OCI-LY3 (cell line): ENCODE data around the gene SMCHD1.

Experiments
- H2AFZ ChIP-seq: fragments of 200-600, 300-600 bp; shearing (Covaris generic); 2 replicates; pipeline ENCODE4 v1.6.0; 2014; ENCODE audit warnings: antibody characterized with exemption, low read depth, low read length
- H3K27ac ChIP-seq: fragments of 200-600, 300-600 bp; sonication (generic); 2 replicates; pipeline ENCODE4 v1.5.1; 2014; ENCODE audit warnings: mild to moderate bottlenecking, low read length, moderate library complexity, mixed read lengths
- H3K27me3 ChIP-seq: fragments of 200-600, 300-600 bp; sonication (generic); 2 replicates; pipeline ENCODE4 v1.6.1; 2014; ENCODE audit warnings: low read depth, low read length, mixed read lengths
- H3K36me3 ChIP-seq: fragments of 200-600, 300-600 bp; sonication (generic); replicated peaks from 2 replicates; pipeline ENCODE3; 2014; ENCODE audit warnings: low read depth, low read length, mixed read lengths
- H3K4me1 ChIP-seq: fragments of 300-600, 200-600 bp; sonication (generic); 2 replicates; pipeline ENCODE4 v1.6.1; 2014; ENCODE audit warnings: low read length, mixed read lengths
- H3K4me2 ChIP-seq: fragments of 200-600, 300-600 bp; sonication (generic); 2 replicates; pipeline ENCODE4 v1.6.1; 2014; ENCODE audit warnings: low read length, mixed read lengths
- H3K4me3 ChIP-seq: fragments of 300-600, 200-600 bp; sonication (generic); 2 replicates; pipeline ENCODE4 v1.5.1; 2014; ENCODE audit warnings: antibody characterized with exemption, mild to moderate bottlenecking, low read length, moderate library complexity
- H3K79me2 ChIP-seq: fragments of 300-600, 200-600 bp; shearing (Covaris generic); 2 replicates; pipeline ENCODE4 v1.6.1; 2014; ENCODE audit warnings: mild to moderate bottlenecking, low read length, mixed read lengths
- H3K9ac ChIP-seq: fragments of 300-600, 200-600 bp; shearing (Covaris generic); 2 replicates; pipeline ENCODE4 v1.6.0; 2014; ENCODE audit warnings: mild to moderate bottlenecking, low read length, moderate library complexity
- H3K9me3 ChIP-seq: fragments of 200-600, 300-600 bp; shearing (Covaris generic); 2 replicates; pipeline ENCODE4 v1.6.1; 2014; ENCODE audit warnings: low read length, mixed read lengths; ENCODE audit not compliant: insufficient read depth
- H4K20me1 ChIP-seq: fragments of 200-600, 300-600 bp; sonication (generic); 2 replicates; pipeline ENCODE4 v1.6.1; 2016; ENCODE audit warnings: low read length, mixed read lengths; ENCODE audit not compliant: insufficient read depth
- EZH2phosphoT487 ChIP-seq: fragments of 200-600 bp; shearing (Covaris generic); IDR thresholded peaks from 2 replicates; pipeline ENCODE4 v1.6.1; 2018; ENCODE audit warnings: antibody characterized with exemption, mixed run types, low read depth
- TF ChIP-seq, protein P1 (sequence below): fragments of 200-600, 300-600 bp; sonication (generic); IDR thresholded peaks from 2 replicates; pipeline ENCODE4 v1.5.1; 2014; ENCODE audit warnings: antibody characterized with exemption, low read length, low read depth

SMCHD1 gene

DNA sequence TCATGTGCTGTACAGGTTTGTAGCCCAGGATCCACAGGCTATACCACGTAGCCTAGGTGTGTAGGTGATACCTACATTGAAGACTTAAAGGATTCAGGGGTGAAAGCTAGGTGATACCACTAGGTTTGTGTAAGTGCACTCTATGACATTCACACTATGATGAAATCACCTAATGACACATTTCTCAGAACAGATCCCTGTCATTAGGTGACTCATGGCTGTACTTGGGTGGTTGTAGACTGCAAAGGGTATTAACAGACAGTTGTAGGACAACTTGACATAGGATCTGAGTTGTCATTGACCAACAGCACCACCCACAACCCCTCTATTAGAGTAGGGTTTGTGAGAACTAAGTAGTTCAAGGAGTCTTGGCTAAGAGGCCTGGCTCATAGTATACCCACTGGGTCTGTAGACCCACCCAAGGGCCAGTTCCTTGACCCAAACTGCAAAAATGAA lies 27.7 kb upstream of the SMCHD1 start:
- Histone ChIP-seq H3K4me1 (peaks cover 18% of the 10 kb centered on the region), H2AFZ (no peak overlapping the region), H3K4me2 (peak overlapping the region; percentile 28), H3K27me3 (no peaks in the 10 kb centered on the region), H3K9me3 (no peaks in the 10 kb centered on the region), H3K27ac (no peak overlapping the region), H4K20me1 (no peaks in the 10 kb centered on the region), H3K4me3 (no peak overlapping the region), H3K79me2 (no peaks in the 10 kb centered on the region), H3K9ac (no peak overlapping the region), H3K36me3 (no peaks in the 10 kb centered on the region)
- no peak for TF ChIP-seq EZH2phosphoT487
- TF ChIP-seq, protein P1, sequence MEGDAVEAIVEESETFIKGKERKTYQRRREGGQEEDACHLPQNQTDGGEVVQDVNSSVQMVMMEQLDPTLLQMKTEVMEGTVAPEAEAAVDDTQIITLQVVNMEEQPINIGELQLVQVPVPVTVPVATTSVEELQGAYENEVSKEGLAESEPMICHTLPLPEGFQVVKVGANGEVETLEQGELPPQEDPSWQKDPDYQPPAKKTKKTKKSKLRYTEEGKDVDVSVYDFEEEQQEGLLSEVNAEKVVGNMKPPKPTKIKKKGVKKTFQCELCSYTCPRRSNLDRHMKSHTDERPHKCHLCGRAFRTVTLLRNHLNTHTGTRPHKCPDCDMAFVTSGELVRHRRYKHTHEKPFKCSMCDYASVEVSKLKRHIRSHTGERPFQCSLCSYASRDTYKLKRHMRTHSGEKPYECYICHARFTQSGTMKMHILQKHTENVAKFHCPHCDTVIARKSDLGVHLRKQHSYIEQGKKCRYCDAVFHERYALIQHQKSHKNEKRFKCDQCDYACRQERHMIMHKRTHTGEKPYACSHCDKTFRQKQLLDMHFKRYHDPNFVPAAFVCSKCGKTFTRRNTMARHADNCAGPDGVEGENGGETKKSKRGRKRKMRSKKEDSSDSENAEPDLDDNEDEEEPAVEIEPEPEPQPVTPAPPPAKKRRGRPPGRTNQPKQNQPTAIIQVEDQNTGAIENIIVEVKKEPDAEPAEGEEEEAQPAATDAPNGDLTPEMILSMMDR: no peak

DNA sequence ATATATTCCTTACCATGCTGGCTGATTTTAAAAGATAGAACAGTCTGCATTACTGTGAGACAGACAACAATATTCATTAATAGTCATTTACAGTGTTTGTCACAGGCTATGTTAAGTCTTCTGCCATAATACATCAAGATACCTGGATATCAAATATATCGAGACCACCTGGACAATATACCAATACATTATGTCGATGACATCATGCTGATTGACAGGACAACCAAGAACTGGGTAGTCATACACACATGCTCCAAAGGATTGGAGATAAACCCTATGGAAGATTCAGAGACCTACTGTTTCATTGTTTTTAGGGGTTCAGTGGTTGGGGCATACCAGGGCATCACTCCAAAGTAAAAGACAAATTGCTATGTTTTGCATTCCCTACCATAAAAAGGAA lies 26.5 kb upstream of the SMCHD1 start:
- TF ChIP-seq EZH2phosphoT487: no peak
- TF ChIP-seq, protein P1: no peak

DNA sequence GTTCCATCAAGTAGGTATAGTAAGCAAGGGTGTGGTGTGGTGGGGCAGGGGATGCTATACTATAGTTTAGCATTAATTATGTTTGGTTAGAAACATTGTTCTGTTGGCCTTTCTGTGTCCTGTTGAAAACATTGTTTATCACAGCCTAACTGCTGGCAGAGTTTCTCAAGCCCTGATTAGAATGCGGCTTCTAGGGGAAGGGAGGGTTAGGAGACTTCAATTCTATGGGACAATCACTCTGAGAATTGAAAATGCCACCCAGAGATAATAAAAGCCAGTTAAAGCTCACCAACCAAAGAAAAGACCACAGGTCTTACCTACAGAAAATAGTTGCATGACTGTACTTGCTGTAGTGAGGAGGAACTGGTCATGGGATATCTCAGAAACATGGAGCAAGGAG lies 19.9 kb upstream of the SMCHD1 start:
- Histone ChIP-seq H2AFZ (no peak overlapping the region), H4K20me1 (no peaks in the 10 kb centered on the region), H3K27ac (no peak overlapping the region), H3K4me3 (no peak overlapping the region), H3K79me2 (no peaks in the 10 kb centered on the region), H3K9me3 (no peaks in the 10 kb centered on the region), H3K4me1 (peaks cover 36% of the 10 kb centered on the region), H3K27me3 (0 out of 2 replicates have a peak, but pooled peaks cover 3% of the 10 kb centered on the region), H3K36me3 (no peaks in the 10 kb centered on the region), H3K4me2 (no peak overlapping the region), H3K9ac (no peak overlapping the region)
- TF ChIP-seq, protein P1: no peak
- no peak for TF ChIP-seq EZH2phosphoT487

More for the DNA sequence above, 26.5 kb upstream of the SMCHD1 start:
- H3K9me3 ChIP-seq: no peaks in the 10 kb centered on the region
- H3K27me3 ChIP-seq: no peaks in the 10 kb centered on the region
- no peaks in the 10 kb centered on the region for H3K79me2 ChIP-seq
- H3K9ac ChIP-seq: no peak overlapping the region
- H3K27ac ChIP-seq: no peak overlapping the region
- H3K4me3 ChIP-seq: no peak overlapping the region
- no peaks in the 10 kb centered on the region for H3K36me3 ChIP-seq
- no peak overlapping the region for H2AFZ ChIP-seq
- no peak overlapping the region for H3K4me2 ChIP-seq
- H3K4me1 ChIP-seq: peaks cover 18% of the 10 kb centered on the region
- H4K20me1 ChIP-seq: no peaks in the 10 kb centered on the region

DNA sequence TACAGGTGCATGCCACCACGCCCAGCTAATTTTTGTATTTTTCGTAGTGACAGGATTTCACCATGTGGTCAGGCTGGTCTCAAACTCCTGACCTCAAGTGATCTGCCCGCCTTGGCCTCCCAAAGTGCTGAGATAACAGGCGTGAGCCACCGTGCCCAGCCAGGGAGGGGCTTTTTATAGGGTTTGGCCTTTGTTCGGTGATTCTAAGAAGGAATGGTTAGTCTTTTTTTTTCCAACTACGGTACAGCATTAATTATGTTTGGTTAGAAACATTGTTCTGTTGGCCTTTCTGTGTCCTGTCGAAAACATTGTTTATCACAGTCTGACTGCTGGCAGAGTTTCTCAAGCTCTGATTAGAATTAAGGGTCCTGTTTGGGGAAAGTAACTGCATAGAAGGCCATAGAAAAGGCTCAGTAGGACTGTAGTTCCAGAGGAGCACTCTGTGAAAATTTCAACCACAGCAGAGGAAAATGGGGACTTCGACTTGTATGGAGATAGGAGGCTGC lies 19.3 kb upstream of the SMCHD1 start:
- H3K36me3 ChIP-seq: no peaks in the 10 kb centered on the region
- peak overlapping the region; percentile 5; the same call in 1 of the 2 replicates for H3K27ac ChIP-seq
- 0 out of 2 replicates have a peak, but pooled peaks cover 3% of the 10 kb centered on the region for H3K27me3 ChIP-seq
- H3K4me3 ChIP-seq: no peak overlapping the region
- H3K4me1 ChIP-seq: peaks cover 41% of the 10 kb centered on the region
- peak overlapping the region; percentile 84 for H2AFZ ChIP-seq
- no peak for TF ChIP-seq EZH2phosphoT487
- H3K9me3 ChIP-seq: no peaks in the 10 kb centered on the region
- peak overlapping the region; percentile 73 for H3K4me2 ChIP-seq
- no peaks in the 10 kb centered on the region for H4K20me1 ChIP-seq
- H3K9ac ChIP-seq: no peak overlapping the region
- no peaks in the 10 kb centered on the region for H3K79me2 ChIP-seq
